ENCODE measurements around the gene VTA1.

DNA sequence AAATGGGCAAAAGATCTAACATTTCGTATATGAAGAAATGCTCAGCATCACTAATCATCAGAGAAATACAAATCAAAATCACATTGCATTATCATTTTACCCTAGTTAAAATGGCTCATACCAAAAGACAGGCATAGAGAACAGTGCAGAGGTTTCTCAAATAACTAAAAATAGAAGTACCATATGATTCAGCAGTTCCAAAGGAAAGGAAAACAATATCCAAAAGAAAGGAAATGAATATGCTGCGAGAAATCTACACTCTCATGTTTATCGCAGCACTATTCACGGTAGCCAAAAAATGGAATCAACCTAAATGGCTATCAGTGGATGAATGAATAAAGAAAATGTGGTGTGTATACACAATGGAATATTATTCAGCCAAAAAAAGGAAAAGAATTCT, 63.5 kb downstream of the VTA1 start:
- TF ChIP-seq EZH2 (IDR thresholded peaks at IDR 0.05; ENCODE audit: borderline replicate concordance, low read depth, low read length, severe bottlenecking) (no peak), CTCF (IDR thresholded peaks at IDR 0.05; ENCODE audit: borderline replicate concordance, extremely low read depth, low read length, poor library complexity, severe bottlenecking) (no peak)
